Activated naive CD4-positive, alpha-beta T cell treated with anti-CD3 and anti-CD28 coated beads, Interleukin-2, amount 10 ng/mL, durations not matched to agents 5 hours and 36 hours (primary cell): ENCODE data around the gene PPIL1. TPM values are rescaled to one million over a fixed set of nuclear protein-coding genes. Genes with fewer than 3 reads are reported as not detected.

Experiments
- total RNA-seq, 2 experiments: library from RNA; stranded (reverse); gene quantifications; one replicate each; pipeline ENCODE4 v1.2.3, GENCODE V29; 2021

The PPIL1 gene
- total RNA-seq = 10 to 100 TPM; 15.7 to 17.5 TPM

DNA sequence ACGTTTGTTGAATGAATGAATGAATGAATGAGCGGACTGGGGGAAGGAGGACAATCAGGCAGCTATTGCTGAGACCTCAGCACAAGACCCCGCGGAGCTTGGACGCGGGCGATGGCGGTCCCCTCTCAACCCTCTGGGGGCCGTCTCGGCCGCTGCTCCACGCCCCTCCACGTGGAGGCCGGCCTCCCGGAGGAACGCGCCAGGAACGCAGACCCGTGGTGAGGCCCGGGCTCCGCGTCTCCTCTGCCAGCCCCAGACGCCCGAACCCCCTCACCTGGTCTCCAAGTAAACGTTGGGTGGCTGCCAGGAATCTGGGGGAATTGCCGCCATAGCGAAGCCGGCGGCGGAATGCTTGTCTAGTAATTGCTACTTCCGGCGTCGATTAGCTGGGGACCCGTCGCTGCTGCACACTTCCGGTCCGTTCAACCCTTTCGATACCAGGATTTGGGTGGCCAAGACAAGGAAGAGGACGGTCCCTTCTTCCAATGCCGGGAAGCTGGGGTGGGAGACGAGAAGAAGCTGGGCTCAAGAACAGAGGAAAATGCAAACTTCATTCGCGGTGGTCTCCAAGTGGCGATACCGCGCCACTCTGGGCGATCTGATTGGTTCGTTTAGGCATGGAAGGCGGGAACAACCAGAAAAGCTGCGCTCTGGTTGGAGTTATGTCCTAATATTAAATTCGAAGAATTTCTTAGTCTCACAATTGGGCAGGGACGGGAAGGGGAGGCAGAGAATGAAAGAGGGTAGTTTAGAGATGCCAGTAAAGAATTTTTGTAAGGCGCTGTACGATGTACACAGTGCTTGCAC, at the start of gene PPIL1:
TSS of gene PPIL1 (minus strand) at position 361 of the 807 bp plus-strand sequence. CDS start at position 330, 31 bp downstream.

DNA sequence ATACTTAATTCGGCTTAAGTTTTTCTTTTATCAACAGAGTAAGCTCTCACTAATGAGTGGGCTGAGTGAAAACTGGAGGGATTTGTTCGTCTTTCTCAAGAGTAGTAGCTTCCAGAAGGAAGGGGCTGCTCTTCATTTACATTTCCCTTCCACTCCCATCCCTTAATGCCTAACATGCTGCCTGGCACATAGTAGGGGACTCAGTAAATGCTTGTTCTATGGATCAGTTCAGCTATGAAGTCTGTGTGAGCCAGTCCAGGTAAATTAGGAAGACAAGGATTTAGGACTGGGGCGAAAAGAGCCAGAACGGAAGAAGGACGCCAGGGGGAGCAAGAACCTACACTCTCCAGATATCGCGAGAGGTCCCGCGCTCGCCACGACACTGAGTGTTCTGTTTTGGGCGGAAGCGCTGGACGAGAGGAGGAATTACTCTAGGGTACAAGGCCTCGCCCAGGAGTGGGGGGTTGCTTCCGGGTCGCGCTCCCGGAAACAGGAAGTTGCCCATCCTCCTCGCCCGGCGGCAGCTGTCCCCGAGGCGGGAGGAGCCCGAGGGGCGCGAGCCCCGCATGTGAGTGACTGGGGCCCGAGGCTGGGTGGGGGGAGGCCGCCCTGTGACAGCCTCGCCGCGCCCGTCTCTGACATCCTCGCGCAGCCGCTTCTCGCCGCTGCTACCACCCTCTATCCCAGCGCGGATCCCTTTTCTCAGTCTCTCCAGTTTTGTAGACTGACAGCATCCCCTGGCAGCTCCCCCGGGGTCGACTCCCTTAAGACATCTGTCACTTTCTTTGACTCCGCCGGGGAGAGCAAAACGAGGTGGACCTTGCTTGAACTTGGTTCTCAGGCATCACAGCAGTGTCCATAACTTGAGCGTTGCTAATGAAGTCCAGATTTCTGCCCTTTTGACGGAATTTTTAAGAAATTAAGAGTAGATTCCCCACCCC, 11.1 kb upstream of the PPIL1 start, which contains the start of gene C6orf89:
TSS of gene C6orf89 (plus strand) at position 492 of the 941 bp plus-strand sequence. CDS start 13,493 bp downstream, outside the sequence.

DNA sequence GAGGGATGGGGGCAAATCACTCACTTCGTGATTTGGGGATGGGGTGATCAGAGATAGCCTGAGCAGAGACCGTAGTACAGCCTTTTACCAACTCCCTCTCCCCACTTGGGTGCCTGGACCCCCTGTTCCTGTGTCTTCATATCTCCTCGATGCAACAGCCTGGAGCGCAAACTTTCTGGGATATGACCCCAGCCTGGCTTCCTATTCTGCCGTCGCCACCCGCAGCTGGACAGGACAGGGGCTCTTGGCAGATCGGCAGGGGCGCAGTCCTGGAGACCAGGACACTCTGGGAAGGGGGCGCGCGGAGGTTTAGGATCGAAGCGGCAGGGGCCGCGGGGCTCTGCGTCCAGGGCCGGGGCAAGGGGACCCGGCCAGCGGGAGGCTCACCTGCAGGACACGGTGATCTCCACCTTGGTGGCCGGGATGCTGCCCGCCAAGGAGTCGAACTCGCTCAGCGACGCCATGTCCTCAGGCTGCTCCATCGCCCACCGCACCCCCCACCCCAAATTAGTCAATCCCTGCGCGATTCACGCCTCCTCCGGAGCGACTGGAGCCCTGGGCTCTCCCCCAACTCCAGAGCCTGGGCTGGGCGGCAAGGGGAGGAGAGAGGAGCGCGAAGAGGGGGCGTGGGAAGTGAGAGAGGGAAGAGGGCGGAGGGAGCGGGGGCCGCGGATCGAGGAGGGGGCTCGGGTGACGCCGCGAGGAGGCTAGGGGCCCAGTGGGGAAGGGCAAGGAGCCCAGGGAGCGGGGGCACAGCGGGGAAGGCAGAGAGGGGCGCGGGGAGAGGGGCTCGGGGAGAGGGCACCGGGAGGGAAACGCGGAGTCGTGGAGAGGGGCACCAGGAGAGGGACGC, 35.5 kb downstream of the PPIL1 start, which contains the start of gene CPNE5:
TSS of gene CPNE5 (minus strand) at position 549 of the 853 bp plus-strand sequence. CDS start at position 482, 67 bp downstream.

Other genes with a start within 250 kb of the PPIL1 start
- gene CDKN1A, start 196.1 kb downstream of the PPIL1 start, total RNA-seq = 10 to 100 TPM; 41.7 to 43.4 TPM
- gene RAB44, start 177.0 kb downstream of the PPIL1 start, total RNA-seq = under 1 TPM in 1 of 2 experiments, not detected in 1; 0.07 TPM
- 1 to 10 TPM; 1.6 to 2.4 TPM for gene CPNE5, start 35.4 kb downstream of the PPIL1 start, total RNA-seq
- 10 to 100 TPM; 43.9 to 44.3 TPM for gene C6orf89, start 11.1 kb upstream of the PPIL1 start, total RNA-seq
- gene PI16, start 79.9 kb upstream of the PPIL1 start, total RNA-seq = 1 to 10 TPM; 2.7 to 2.8 TPM
- 100 to 1,000 TPM; 109 to 112 TPM for gene MTCH1, start 111.4 kb upstream of the PPIL1 start, total RNA-seq
- 1 to 10 TPM in 1 of 2 experiments, under 1 TPM in 1; 0.86 to 1.2 TPM for gene FGD2, start 130.9 kb upstream of the PPIL1 start, total RNA-seq